ENCODE data around the gene CDC42BPA.

GRCh38 chr1:226981838-226982237 lies 336.5 kb downstream of the CDC42BPA start:
- TF ChIP-seq CTCF (IDR thresholded peaks at IDR 0.05): no peak
- no peak for TF ChIP-seq POLR2AphosphoS5 (IDR thresholded peaks at IDR 0.05)
- no peak for TF ChIP-seq POLR2A (IDR thresholded peaks at IDR 0.05)
